ENCODE data around the gene TNIP1.
A peak's percentile ranks its signal among the peaks of the same experiment; 100 is the strongest.

TNIP1 gene

GRCh38 chr5:151085517-151086041, 4.7 kb upstream of the TNIP1 start:
- DNase-seq (ENCODE audit: insufficient read length, low spot score) = no peak
- no peak for FAIRE-seq

- DNase-seq (ENCODE audit: insufficient read length, low spot score) (no peak), FAIRE-seq (no peak)
Measured at GRCh38 chr5:151084363-151084762, 3.5 kb upstream of the TNIP1 start.

GRCh38 chr5:151083081-151083676, 2.3 kb upstream of the TNIP1 start:
- DNase-seq (ENCODE audit: insufficient read length, low spot score) = no peak
- no peak for FAIRE-seq

DNA sequence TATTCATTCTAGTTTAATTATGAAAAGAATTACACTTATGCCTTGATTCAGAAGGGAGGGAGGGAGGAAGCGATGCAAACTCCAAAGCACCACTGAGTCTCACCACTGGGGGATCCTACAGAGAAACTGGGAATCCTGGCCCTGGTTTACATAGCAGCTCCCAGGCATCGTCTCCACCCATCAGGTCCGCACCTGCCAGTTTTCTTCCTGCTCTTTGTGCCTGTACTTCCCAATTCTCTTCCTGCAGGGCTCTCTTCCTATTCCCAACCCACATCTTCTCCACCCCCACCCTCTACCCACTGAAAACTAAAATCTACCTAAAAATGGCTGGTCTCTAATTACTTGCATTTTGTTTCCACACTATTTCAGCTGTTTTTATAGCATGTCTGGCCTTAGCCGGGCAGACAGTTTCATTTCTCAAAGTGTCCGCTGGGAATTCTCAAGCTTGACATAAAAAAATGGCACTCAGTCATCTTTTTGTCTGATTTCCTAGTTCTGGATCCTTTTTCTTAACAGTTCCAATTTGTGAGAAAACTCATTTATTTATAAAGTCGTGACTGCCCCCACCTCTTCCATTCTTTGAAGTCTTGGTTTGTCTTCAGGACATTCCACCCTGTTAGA, 1.6 kb upstream of the TNIP1 start:
- no peak for DNase-seq (ENCODE audit: insufficient read length, low spot score)

GRCh38 chr5:151081431-151082281, 822 bp upstream of the TNIP1 start:
- DNase-seq (ENCODE audit: insufficient read length, low spot score) = peak; percentile 64
- FAIRE-seq = no peak

More for the DNA sequence above, 1.6 kb upstream of the TNIP1 start:
- FAIRE-seq = no peak

- no peak for DNase-seq (ENCODE audit: insufficient read length, low spot score)
- FAIRE-seq = no peak
Measured at GRCh38 chr5:151079838-151080612, 809 bp downstream of the TNIP1 start.

GRCh38 chr5:151078490-151079262, 2.2 kb downstream of the TNIP1 start:
- DNase-seq (ENCODE audit: insufficient read length, low spot score) (no peak), FAIRE-seq (no peak)

GRCh38 chr5:151077967-151078366, 2.9 kb downstream of the TNIP1 start:
- no peak for DNase-seq (ENCODE audit: insufficient read length, low spot score)
- FAIRE-seq = no peak

GRCh38 chr5:151077419-151077818, 3.4 kb downstream of the TNIP1 start:
- FAIRE-seq (no peak), DNase-seq (ENCODE audit: insufficient read length, low spot score) (no peak)

GRCh38 chr5:151076616-151077015, 4.2 kb downstream of the TNIP1 start:
- FAIRE-seq (no peak), DNase-seq (ENCODE audit: insufficient read length, low spot score) (no peak)

DNA sequence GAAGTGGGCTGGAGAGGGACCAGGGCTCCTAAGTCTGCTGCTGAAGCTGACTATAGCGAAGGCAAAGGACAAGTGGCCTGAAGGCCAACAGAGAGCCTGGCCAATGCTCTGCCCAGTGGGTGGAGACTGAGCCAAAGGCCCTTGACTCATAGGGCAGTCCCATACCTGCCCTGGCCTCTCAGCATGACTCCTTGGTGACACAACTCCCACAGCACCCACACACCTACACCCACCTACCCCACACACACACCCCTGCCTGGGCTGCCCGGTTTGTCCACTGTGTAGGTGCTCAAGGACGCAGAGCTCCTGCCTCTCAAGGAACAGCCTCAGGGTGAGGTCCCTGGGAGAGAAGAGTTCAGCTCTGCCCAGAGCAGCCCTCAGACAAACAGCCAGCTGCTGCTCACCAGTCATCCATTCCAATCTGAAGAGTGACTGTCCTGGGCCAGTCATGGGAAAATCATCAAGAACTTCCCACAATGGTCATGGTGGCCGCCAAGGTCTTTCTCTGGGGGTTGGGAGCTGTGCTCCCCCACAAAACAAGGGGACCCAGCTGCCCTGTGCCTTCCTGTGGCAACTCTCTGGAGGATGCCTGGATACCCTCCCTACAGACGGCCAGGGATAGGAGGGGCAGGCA, 5.0 kb downstream of the TNIP1 start:
- FAIRE-seq (no peak), DNase-seq (ENCODE audit: insufficient read length, low spot score) (no peak)

GRCh38 chr5:151074557-151074956, 6.3 kb downstream of the TNIP1 start:
- DNase-seq (ENCODE audit: insufficient read length, low spot score) (no peak), FAIRE-seq (no peak)

DNA sequence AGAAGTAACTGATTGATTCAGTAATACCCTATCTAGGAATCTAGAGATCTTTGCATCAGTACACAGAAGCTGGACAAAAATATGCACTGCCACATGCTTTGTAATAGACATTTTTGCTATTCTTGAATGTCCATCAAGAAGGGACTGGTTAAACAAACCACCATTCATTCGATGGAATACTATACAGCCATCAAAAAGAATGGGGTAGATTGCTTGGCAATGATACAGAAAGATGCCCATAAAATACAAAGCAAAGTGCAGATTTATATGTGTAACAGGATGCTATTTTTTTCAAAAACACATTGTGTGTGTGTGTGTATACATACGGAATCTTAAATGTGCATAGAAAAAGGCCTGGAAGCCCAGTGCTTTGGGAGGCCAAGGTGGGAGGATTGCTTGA, 7.6 kb downstream of the TNIP1 start:
- no peak for DNase-seq (ENCODE audit: insufficient read length, low spot score)
- no peak for FAIRE-seq

GRCh38 chr5:151072630-151073025, 8.2 kb downstream of the TNIP1 start:
- FAIRE-seq = no peak

DNA sequence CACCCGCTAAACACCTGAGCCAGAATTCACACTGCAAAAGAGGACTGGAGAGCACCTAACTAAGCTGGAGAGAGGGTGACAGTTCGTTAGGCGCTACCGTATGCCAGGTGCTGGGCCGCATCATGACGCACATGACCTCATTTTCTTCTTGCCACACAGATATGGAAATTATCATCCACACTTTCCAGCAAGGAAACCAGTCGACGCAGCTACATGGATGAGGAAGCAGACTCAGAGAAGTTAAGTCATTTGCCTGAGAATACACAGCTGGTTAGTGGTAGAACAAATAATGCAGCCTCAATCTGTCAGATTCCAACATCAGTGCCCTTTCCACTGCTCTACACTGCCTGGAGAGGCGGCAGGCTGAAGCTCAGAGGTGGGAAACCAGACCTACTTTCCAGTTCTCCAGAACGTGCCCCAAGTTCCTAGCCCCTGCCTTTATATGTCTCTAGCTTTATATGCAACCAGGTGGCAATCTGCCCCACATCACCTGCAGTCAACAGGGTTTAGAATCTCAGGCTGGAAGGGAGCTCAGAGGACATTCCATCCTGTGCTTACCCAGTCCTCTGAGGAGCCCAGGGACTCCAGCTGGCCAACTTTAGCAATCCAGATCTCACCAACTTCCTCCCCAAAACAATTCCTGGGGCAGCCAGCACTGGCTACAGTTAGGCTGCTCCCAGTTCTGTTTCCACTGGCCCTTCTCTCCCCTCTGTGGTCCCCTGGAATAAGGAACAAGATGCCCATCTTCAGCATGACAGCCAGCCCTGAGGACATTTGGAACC, 8.8 kb downstream of the TNIP1 start:
- DNase-seq (ENCODE audit: insufficient read length, low spot score) = no peak
- no peak for FAIRE-seq

More at GRCh38 chr5:151072630-151073025, 8.2 kb downstream of the TNIP1 start:
- peak; percentile 57 for DNase-seq (ENCODE audit: insufficient read length, low spot score)

- no peak for DNase-seq (ENCODE audit: insufficient read length, low spot score)
- FAIRE-seq = no peak
Measured at GRCh38 chr5:151071021-151071420, 9.8 kb downstream of the TNIP1 start.

DNA sequence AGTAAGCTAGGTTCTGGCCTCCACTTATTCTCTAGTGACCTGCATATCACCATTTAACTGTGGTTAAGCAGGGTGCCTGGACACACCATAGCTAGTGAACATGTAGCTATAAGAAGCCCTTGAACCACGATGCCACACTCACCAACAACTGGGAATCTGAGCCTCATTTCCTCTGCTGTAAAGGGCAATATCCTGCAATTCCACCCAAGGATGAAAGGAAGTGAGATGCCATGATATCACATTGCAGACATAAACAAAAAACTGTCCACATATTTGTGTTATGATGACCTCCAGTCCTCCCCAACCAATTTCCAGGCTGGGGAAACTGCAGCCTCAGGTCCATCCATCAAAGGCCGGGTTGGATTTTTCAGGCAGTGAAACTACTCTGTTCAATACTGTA, 10.4 kb downstream of the TNIP1 start:
- DNase-seq (ENCODE audit: insufficient read length, low spot score) (no peak), FAIRE-seq (peak; percentile 42)

- no peak for FAIRE-seq
Measured at GRCh38 chr5:151068433-151069197, 12.2 kb downstream of the TNIP1 start.

More at GRCh38 chr5:151068433-151069197, 12.2 kb downstream of the TNIP1 start:
- no peak for DNase-seq (ENCODE audit: insufficient read length, low spot score)
